ENCODE data around the gene EZR.
"Not testable (repeated sequence)": the region's sequence is repeated elsewhere in the genome, so short reads cannot be mapped to it uniquely, and the experiment has no call there.

EZR gene

DNA sequence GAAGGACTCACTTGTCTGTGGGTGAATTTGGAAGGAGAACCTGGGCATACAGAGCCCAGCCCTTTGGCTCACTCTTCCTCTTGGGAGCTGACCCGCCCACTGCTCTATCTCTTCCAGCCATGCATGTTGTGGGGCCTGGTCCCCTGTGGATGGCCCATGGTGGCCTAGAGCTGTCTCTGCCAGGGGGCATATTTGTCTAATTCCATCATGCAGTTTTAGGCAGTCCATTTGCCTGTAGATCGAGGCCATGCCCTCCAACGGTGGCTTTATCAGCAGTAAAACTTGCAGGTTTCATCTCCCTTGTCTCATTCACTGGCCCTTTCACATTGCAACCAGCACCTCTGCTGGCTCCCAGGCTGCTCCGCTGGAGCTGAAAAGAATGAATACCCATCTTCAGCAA lies 12.9 kb upstream of the EZR start:
- no peaks in the 10 kb centered on the region for H3K36me3 ChIP-seq (ENCODE audit: control insufficient read depth, insufficient read depth, low read length)
- H3K27ac ChIP-seq (ENCODE audit: insufficient read depth, low read length, poor library complexity, severe bottlenecking), result no peak overlapping the region
- no peaks in the 10 kb centered on the region for H3K4me1 ChIP-seq (ENCODE audit: control insufficient read depth, insufficient read depth, low read length, poor library complexity, severe bottlenecking)
- H3K27me3 ChIP-seq (replicated peaks; ENCODE audit: control insufficient read depth, insufficient read depth, low read length, poor library complexity, severe bottlenecking), result no peaks in the 10 kb centered on the region
- DNase-seq, result no peak
- H3K4me3 ChIP-seq (ENCODE audit: insufficient read depth, low read depth, low read length, poor library complexity, severe bottlenecking), result no peak overlapping the region
- no peaks in the 10 kb centered on the region for H3K9me3 ChIP-seq (ENCODE audit: control insufficient read depth, low read length)

DNA sequence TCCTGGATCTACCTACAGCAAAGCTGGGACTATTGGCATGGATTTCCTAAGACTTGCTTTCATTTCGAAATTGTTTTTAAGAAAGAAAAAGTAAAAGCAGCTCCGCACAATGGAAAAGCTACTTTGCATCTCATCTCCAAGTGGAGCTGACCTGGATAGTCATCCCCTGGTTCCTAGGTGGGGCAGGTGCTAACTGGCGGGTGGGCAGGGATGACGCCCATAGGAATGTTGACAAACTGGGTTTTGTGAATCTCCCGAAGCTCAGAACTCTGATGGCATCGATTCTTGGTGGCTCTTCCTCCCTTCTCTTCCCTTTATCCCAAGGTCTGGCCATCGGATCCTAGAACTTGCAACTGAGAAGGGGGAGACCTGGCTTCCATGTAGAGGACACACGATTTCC lies 12.4 kb upstream of the EZR start:
- DNase-seq, result no peak
- H3K27ac ChIP-seq (ENCODE audit: insufficient read depth, low read length, poor library complexity, severe bottlenecking), result no peak overlapping the region
- H3K27me3 ChIP-seq (replicated peaks; ENCODE audit: control insufficient read depth, insufficient read depth, low read length, poor library complexity, severe bottlenecking), result no peaks in the 10 kb centered on the region
- no peaks in the 10 kb centered on the region for H3K36me3 ChIP-seq (ENCODE audit: control insufficient read depth, insufficient read depth, low read length)
- no peaks in the 10 kb centered on the region for H3K4me1 ChIP-seq (ENCODE audit: control insufficient read depth, insufficient read depth, low read length, poor library complexity, severe bottlenecking)
- no peaks in the 10 kb centered on the region for H3K9me3 ChIP-seq (ENCODE audit: control insufficient read depth, low read length)
- H3K4me3 ChIP-seq (ENCODE audit: insufficient read depth, low read depth, low read length, poor library complexity, severe bottlenecking), result no peak overlapping the region

DNA sequence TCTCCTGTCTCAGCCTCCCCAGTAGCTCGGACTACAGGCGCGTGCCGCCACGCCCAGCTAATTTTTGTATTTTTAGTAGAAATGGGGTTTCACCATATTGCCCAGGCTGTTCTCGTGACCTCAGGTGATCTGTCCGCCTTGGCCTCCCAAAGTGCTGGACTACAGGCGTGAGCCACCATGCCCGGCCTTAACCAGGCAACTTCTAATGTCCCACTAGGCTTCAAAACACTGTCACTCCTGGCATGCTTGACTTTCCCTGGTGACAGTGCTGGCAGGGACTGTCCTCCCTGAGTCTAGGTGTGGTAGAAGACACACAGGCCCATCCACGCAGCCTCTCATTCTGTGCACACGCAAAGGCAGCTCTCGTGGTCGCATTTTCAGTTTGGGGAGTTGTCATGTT lies 11.6 kb upstream of the EZR start:
- no peak for DNase-seq
- no peaks in the 10 kb centered on the region for H3K27me3 ChIP-seq (replicated peaks; ENCODE audit: control insufficient read depth, insufficient read depth, low read length, poor library complexity, severe bottlenecking)
- H3K9me3 ChIP-seq (ENCODE audit: control insufficient read depth, low read length), result no peaks in the 10 kb centered on the region
- H3K36me3 ChIP-seq (ENCODE audit: control insufficient read depth, insufficient read depth, low read length), result no peaks in the 10 kb centered on the region
- no peak overlapping the region for H3K27ac ChIP-seq (ENCODE audit: insufficient read depth, low read length, poor library complexity, severe bottlenecking)
- no peaks in the 10 kb centered on the region for H3K4me1 ChIP-seq (ENCODE audit: control insufficient read depth, insufficient read depth, low read length, poor library complexity, severe bottlenecking)
- no peak overlapping the region for H3K4me3 ChIP-seq (ENCODE audit: insufficient read depth, low read depth, low read length, poor library complexity, severe bottlenecking)

DNA sequence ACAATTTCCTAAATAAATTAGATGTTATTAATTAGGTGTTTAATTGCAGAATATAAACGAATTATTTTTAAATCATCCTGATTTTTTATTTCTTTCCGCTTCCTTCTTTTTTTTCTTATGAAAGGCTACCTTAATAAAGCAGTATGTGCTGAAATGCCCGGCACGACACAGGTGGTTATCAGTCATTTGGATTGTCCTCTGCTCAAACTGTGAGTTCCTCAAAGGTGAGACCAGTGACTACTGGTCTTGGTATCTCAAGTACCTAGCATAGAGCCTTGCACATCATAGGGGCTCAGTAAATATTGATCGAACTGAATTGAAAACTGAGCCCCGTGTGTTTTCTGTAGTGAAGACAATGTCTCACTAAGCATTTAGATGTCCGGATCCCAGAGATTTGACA lies 9.6 kb upstream of the EZR start:
- H3K36me3 ChIP-seq (ENCODE audit: control insufficient read depth, insufficient read depth, low read length), result no peaks in the 10 kb centered on the region
- no peak overlapping the region for H3K4me3 ChIP-seq (ENCODE audit: insufficient read depth, low read depth, low read length, poor library complexity, severe bottlenecking)
- no peaks in the 10 kb centered on the region for H3K9me3 ChIP-seq (ENCODE audit: control insufficient read depth, low read length)
- H3K4me1 ChIP-seq (ENCODE audit: control insufficient read depth, insufficient read depth, low read length, poor library complexity, severe bottlenecking), result no peaks in the 10 kb centered on the region
- DNase-seq, result no peak
- H3K27ac ChIP-seq (ENCODE audit: insufficient read depth, low read length, poor library complexity, severe bottlenecking), result no peak overlapping the region
- H3K27me3 ChIP-seq (replicated peaks; ENCODE audit: control insufficient read depth, insufficient read depth, low read length, poor library complexity, severe bottlenecking), result no peaks in the 10 kb centered on the region

DNA sequence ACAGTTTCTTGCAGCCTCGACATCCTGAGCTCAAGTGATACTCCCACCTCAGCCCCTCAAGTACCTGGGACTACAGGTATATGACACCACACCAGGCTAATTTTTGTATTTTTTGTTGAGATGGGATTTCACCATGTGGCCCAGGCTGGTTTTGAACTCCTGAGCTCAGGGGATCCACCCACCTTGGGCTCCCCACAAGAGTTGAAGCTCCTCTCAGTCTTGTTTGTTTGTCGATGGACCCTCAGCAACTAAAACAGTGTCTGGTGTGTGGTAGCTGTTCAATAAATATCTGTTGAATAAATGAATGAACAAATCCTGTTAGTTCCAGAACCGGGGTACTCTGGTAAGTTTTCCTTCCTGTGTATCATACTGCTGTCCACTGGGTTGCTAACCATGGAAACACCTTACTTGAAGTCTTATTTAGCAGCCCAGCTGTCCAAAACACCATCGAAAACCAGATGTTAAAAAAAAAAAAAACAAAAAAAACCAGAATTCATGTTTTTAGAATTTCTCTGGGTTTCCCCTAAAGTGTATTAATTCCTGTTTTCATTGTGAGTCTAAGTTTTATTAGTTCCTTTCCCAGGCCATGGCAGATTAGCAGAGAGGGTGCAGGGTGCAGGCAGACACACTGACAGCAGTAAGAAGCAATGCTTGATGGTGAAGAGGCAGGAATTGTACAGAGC lies 7.8 kb upstream of the EZR start:
- Histone ChIP-seq H3K27me3 (replicated peaks; ENCODE audit: control insufficient read depth, insufficient read depth, low read length, poor library complexity, severe bottlenecking) (no peaks in the 10 kb centered on the region), H3K4me1 (ENCODE audit: control insufficient read depth, insufficient read depth, low read length, poor library complexity, severe bottlenecking) (no peaks in the 10 kb centered on the region), H3K4me3 (ENCODE audit: insufficient read depth, low read depth, low read length, poor library complexity, severe bottlenecking) (no peak overlapping the region), H3K27ac (ENCODE audit: insufficient read depth, low read length, poor library complexity, severe bottlenecking) (no peak overlapping the region), H3K9me3 (ENCODE audit: control insufficient read depth, low read length) (no peaks in the 10 kb centered on the region), H3K36me3 (ENCODE audit: control insufficient read depth, insufficient read depth, low read length) (no peaks in the 10 kb centered on the region)
- no peak for DNase-seq

DNA sequence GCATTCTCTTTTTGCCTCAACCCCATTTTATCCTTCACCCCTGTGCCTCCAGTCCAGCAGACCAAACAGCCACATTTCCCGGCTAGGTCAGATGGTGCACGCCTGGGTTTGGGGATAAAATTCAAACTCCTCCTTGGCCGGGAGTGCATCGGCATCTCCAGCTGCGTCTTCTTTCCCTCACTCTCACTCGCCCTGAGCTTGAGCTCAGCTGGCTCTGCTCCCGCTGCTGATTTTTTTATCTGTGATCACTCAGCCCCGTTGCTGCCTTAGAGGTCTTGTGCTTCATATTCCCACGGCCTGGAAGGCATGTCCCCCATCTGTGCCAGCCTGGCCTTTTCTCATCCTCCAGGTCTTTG lies 6.8 kb upstream of the EZR start:
- Histone ChIP-seq H3K4me1 (ENCODE audit: control insufficient read depth, insufficient read depth, low read length, poor library complexity, severe bottlenecking) (no peaks in the 10 kb centered on the region), H3K9me3 (ENCODE audit: control insufficient read depth, low read length) (no peaks in the 10 kb centered on the region), H3K27ac (ENCODE audit: insufficient read depth, low read length, poor library complexity, severe bottlenecking) (no peak overlapping the region), H3K27me3 (replicated peaks; ENCODE audit: control insufficient read depth, insufficient read depth, low read length, poor library complexity, severe bottlenecking) (no peaks in the 10 kb centered on the region), H3K36me3 (ENCODE audit: control insufficient read depth, insufficient read depth, low read length) (no peaks in the 10 kb centered on the region), H3K4me3 (ENCODE audit: insufficient read depth, low read depth, low read length, poor library complexity, severe bottlenecking) (no peak overlapping the region)
- DNase-seq, result no peak

DNA sequence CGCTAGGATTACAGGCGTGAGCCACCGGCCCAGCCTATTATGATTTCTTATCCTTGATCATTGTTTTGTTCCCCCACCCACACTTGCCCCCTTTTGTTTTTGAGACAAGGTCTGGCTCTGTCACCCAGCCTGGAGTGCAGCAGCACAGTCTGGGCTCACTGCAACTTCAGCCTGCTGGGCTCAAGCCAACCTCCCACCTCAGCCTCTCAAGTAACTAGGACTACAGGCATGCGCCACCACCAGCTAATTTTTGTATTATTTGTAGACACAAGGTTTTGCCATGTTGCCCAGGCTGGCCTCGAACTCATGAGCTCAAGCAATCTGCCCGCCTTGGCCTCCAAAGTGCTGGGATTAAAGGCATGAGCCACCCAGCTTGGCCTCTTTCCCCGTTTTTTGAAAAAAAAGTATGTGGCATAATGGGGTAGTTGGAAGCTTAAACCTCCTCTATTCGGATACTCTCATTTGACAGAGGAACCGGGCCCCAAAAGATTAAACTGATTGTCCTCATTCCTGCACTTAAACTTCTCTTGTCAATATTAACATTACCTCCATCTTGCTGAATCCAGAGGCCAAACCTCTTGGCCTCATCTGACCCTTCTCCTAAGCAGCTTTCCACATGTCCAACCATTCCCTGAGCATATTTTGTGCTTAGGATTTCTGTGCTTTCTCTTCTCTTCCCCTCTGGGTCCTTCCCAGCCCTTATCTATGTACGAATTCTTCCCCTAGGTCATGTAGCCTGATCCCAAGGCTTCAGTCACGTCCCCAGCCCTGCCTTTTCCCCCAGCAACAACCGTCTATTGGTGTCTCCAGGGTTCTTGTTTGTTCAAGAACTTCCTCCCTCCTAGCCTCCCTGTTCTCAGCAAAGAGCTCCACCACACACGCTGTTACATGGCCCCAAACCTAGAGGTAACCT lies 6.1 kb upstream of the EZR start:
- no peaks in the 10 kb centered on the region for H3K9me3 ChIP-seq (ENCODE audit: control insufficient read depth, low read length)
- DNase-seq, result no peak
- H3K36me3 ChIP-seq (ENCODE audit: control insufficient read depth, insufficient read depth, low read length), result no peaks in the 10 kb centered on the region
- H3K27ac ChIP-seq (ENCODE audit: insufficient read depth, low read length, poor library complexity, severe bottlenecking), result no peak overlapping the region
- H3K4me1 ChIP-seq (ENCODE audit: control insufficient read depth, insufficient read depth, low read length, poor library complexity, severe bottlenecking), result no peaks in the 10 kb centered on the region
- no peaks in the 10 kb centered on the region for H3K27me3 ChIP-seq (replicated peaks; ENCODE audit: control insufficient read depth, insufficient read depth, low read length, poor library complexity, severe bottlenecking)
- no peak overlapping the region for H3K4me3 ChIP-seq (ENCODE audit: insufficient read depth, low read depth, low read length, poor library complexity, severe bottlenecking)

DNA sequence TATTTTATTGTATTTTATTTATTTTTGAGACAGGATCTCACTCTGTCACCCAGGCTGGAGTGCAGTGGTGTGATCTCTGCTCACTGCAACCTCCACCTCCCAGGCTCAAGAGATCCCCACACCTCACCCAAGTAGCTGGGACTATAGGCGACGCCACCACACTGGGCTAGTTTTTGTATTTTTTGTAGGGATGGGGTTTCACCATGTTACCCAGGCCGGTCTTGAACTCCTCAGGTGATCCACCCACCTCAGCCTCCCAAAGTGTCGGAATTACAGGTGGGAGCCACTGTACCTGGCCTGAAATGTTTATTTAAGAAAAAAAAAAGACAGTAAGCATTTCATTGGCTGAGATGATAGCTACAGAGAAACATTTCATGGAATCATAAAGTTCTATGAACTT lies 4.4 kb upstream of the EZR start:
- not testable (repeated sequence) for H3K9me3 ChIP-seq (ENCODE audit: control insufficient read depth, low read length); H3K27ac ChIP-seq (ENCODE audit: insufficient read depth, low read length, poor library complexity, severe bottlenecking); DNase-seq; H3K4me3 ChIP-seq (ENCODE audit: insufficient read depth, low read depth, low read length, poor library complexity, severe bottlenecking); H3K36me3 ChIP-seq (ENCODE audit: control insufficient read depth, insufficient read depth, low read length); H3K4me1 ChIP-seq (ENCODE audit: control insufficient read depth, insufficient read depth, low read length, poor library complexity, severe bottlenecking); H3K27me3 ChIP-seq (replicated peaks; ENCODE audit: control insufficient read depth, insufficient read depth, low read length, poor library complexity, severe bottlenecking)

DNA sequence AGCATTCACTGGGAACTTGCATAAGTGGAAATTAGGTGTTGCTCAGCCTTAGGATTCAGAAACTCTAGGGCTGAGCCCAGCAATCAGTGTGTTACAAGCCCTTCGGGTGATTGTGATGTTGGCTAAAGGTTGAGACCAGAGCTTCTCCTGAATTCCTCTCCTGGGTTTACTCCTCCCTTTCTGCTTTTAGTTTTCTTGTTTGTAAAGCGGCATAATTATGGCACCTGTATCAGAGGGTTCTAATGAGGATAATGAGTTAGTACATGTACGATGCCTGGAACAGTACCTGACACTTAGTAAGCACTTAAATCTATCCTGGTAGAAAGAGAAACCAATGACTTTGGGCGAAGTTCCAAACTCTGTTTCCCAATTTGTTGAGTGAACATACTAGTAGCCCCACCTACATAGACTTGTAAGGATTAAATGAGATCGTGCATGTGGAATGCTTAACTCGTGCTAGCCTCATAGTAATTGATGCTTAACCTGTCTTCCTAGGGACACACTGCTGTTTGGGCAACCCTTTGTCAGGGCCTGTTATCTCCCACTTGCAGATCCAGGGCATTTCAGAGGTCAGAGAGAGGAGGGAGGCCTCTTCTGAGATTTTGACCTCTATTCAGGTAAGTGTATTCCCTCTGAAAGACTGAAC lies 932 bp upstream of the EZR start:
- no peaks in the 10 kb centered on the region for H3K36me3 ChIP-seq (ENCODE audit: control insufficient read depth, insufficient read depth, low read length)
- H3K27ac ChIP-seq (ENCODE audit: insufficient read depth, low read length, poor library complexity, severe bottlenecking), result peak overlapping the region; percentile 97
- no peak overlapping the region for H3K4me3 ChIP-seq (ENCODE audit: insufficient read depth, low read depth, low read length, poor library complexity, severe bottlenecking)
- H3K27me3 ChIP-seq (replicated peaks; ENCODE audit: control insufficient read depth, insufficient read depth, low read length, poor library complexity, severe bottlenecking), result no peaks in the 10 kb centered on the region
- DNase-seq, result no peak
- H3K9me3 ChIP-seq (ENCODE audit: control insufficient read depth, low read length), result no peaks in the 10 kb centered on the region
- peaks cover 16% of the 10 kb centered on the region for H3K4me1 ChIP-seq (ENCODE audit: control insufficient read depth, insufficient read depth, low read length, poor library complexity, severe bottlenecking)
